ENCODE data around the gene CD8B.

- TF ChIP-seq CTCF (IDR thresholded peaks at IDR 0.05) (no peak), POLR2A (IDR thresholded peaks at IDR 0.05) (no peak), POLR2AphosphoS5 (IDR thresholded peaks at IDR 0.05) (no peak), EP300 (IDR thresholded peaks at IDR 0.05; ENCODE audit: low read depth) (no peak)
Measured at GRCh38 chr2:86821842-86822241, 39.8 kb downstream of the CD8B start.

Data from transverse colon (tissue), 4 donors.